Fibroblast of lung (primary cell): ENCODE data around the gene DNAL4. TPM values are rescaled to one million over a fixed set of nuclear protein-coding genes. Genes with fewer than 3 reads are reported as not detected.

Experiments
- DNase-seq, 2 donors: peaks; one replicate each; pipeline versions ENCODE4 v3.0.0 to v3.0.0-alpha.2; 2010; ENCODE audit warnings: low read depth in 2 of 2
- H2AFZ ChIP-seq: 2 replicates; pipeline ENCODE4 v1.5.1; 2012; ENCODE audit warnings: low read length, control low read depth, inconsistent platforms
- H3K27ac ChIP-seq: 2 replicates; pipeline ENCODE4 v1.5.1; 2011; ENCODE audit warnings: low read length, control low read depth; ENCODE audit not compliant: insufficient read depth
- H3K27me3 ChIP-seq: 2 replicates; pipeline ENCODE4 v1.5.1; 2011; ENCODE audit warnings: mild to moderate bottlenecking, low read length; ENCODE audit not compliant: control insufficient read depth, insufficient read depth
- H3K36me3 ChIP-seq: 2 replicates; pipeline ENCODE4 v1.5.1; 2011; ENCODE audit warnings: low read length; ENCODE audit not compliant: control insufficient read depth, insufficient read depth
- H3K4me1 ChIP-seq: 2 replicates; pipeline ENCODE4 v1.5.1; 2011; ENCODE audit warnings: low read length; ENCODE audit not compliant: control insufficient read depth, insufficient read depth; ENCODE audit errors: extremely low read depth
- H3K4me2 ChIP-seq: 2 replicates; pipeline ENCODE4 v1.5.1; 2011; ENCODE audit warnings: low read length, control low read depth; ENCODE audit not compliant: insufficient read depth; ENCODE audit errors: extremely low read depth
- H3K4me3 ChIP-seq, 4 experiments: fragments of 200-600 bp in 1 of 4; sonication (generic) in 1 of 4; replicated peaks in 1 of 4; 2 replicates each; pipeline ENCODE4 v1.5.1; 2011 to 2016; ENCODE audit warnings: low read length in 4 of 4, low read depth in 3 of 4, mild to moderate bottlenecking in 3 of 4, control low read depth in 2 of 4, inconsistent platforms in 1 of 4, mixed read lengths in 1 of 4; ENCODE audit not compliant: insufficient read depth in 1 of 4; ENCODE audit errors: control extremely low read depth in 1 of 4
- H3K79me2 ChIP-seq: 2 replicates; pipeline ENCODE4 v1.5.1; 2012; ENCODE audit warnings: mild to moderate bottlenecking, low read length, inconsistent platforms; ENCODE audit not compliant: control insufficient read depth, insufficient read depth
- H3K9ac ChIP-seq: 2 replicates; pipeline ENCODE4 v1.5.1; 2011; ENCODE audit warnings: mild to moderate bottlenecking, low read length, control low read depth; ENCODE audit not compliant: insufficient read depth
- H3K9me3 ChIP-seq: 2 replicates; pipeline ENCODE4 v1.5.1; 2012; ENCODE audit warnings: low read depth, low read length; ENCODE audit not compliant: control insufficient read depth, insufficient read depth
- H4K20me1 ChIP-seq: 2 replicates; pipeline ENCODE4 v1.5.1; 2011; ENCODE audit warnings: low read length; ENCODE audit not compliant: control insufficient read depth, insufficient read depth; ENCODE audit errors: extremely low read depth
- CTCF ChIP-seq, 2 donors: IDR thresholded peaks in 1 of 2; conservative IDR thresholded peaks in 1 of 2; 1 replicate in 1 of 2; 2 replicates in 1 of 2; pipeline ENCODE4 v1.5.1; 2011 to 2012; ENCODE audit warnings: low read length in 2 of 2, control low read depth in 1 of 2, inconsistent platforms in 1 of 2, low read depth in 1 of 2, mild to moderate bottlenecking in 1 of 2
- EZH2 ChIP-seq: IDR thresholded peaks from 2 replicates; pipeline ENCODE4 v1.5.1; 2012; ENCODE audit warnings: low read length, control low read depth, mild to moderate bottlenecking; ENCODE audit errors: missing control alignments
- polyA plus RNA-seq, 2 donors: library from polyadenylated mRNA; depleted of rRNA in 1 of 2; stranded (reverse) in 1 of 2; unstranded in 1 of 2; fragments of >200 nt; gene quantifications; 2 replicates each; pipeline ENCODE4 v1.2.1, GENCODE V29; 2011 to 2012; ENCODE audit warnings: missing spikeins in 1 of 2
- total RNA-seq: library from RNA; depleted of rRNA; stranded (reverse); fragments of >200 nt; gene quantifications from 2 replicates; pipeline ENCODE4 v1.2.1, GENCODE V29; 2014

Gene DNAL4
- total and polyA plus RNA-seq, 2 donors (not counting 1 experiment from before 2014, with no cell fraction given) = 13.3 to 25.1 TPM

GRCh38 chr22:38772623-38772873 lies 21.4 kb downstream of the DNAL4 start:
- Histone ChIP-seq H3K4me3 (no peak overlapping the region), H3K4me2 (no peak overlapping the region), H3K4me1 (no peaks in the 10 kb centered on the region), H3K27me3 (no peaks in the 10 kb centered on the region), H3K36me3 (no peaks in the 10 kb centered on the region), H3K79me2 (no peaks in the 10 kb centered on the region), H2AFZ (no peak overlapping the region), H3K9me3 (no peaks in the 10 kb centered on the region), H3K27ac (no peak overlapping the region), H4K20me1 (no peaks in the 10 kb centered on the region), H3K9ac (no peak overlapping the region)
- TF ChIP-seq EZH2 = no peak
- TF ChIP-seq CTCF (conservative IDR thresholded peaks at IDR 0.05 in 1 of 2, IDR thresholded peaks at IDR 0.05 in 1 of 2; ENCODE audit: low read depth in 1 of 2, low read length in 2 of 2) = no peak
- DNase-seq = no peak

GRCh38 chr22:38770257-38770949 lies 23.5 kb downstream of the DNAL4 start:
- Histone ChIP-seq H3K4me3 (no peak overlapping the region), H2AFZ (no peak overlapping the region), H3K4me1 (no peaks in the 10 kb centered on the region), H3K4me2 (no peak overlapping the region), H4K20me1 (no peaks in the 10 kb centered on the region), H3K9me3 (no peaks in the 10 kb centered on the region), H3K79me2 (no peaks in the 10 kb centered on the region), H3K27ac (no peak overlapping the region), H3K36me3 (no peaks in the 10 kb centered on the region), H3K27me3 (no peaks in the 10 kb centered on the region), H3K9ac (no peak overlapping the region)
- TF ChIP-seq CTCF (conservative IDR thresholded peaks at IDR 0.05 in 1 of 2, IDR thresholded peaks at IDR 0.05 in 1 of 2; ENCODE audit: low read depth in 1 of 2, low read length in 2 of 2) (no peak), EZH2 (no peak)
- no peak for DNase-seq

GRCh38 chr22:38768036-38768435 lies 25.9 kb downstream of the DNAL4 start:
- Histone ChIP-seq H3K4me3 (no peak overlapping the region), H4K20me1 (no peaks in the 10 kb centered on the region), H3K9ac (no peak overlapping the region), H3K36me3 (no peaks in the 10 kb centered on the region), H3K27me3 (no peaks in the 10 kb centered on the region), H3K79me2 (no peaks in the 10 kb centered on the region), H2AFZ (no peak overlapping the region), H3K4me2 (no peak overlapping the region), H3K27ac (no peak overlapping the region), H3K9me3 (no peaks in the 10 kb centered on the region), H3K4me1 (peaks cover 2% of the 10 kb centered on the region)
- DNase-seq = no peak
- TF ChIP-seq EZH2 (no peak), CTCF (conservative IDR thresholded peaks at IDR 0.05 in 1 of 2, IDR thresholded peaks at IDR 0.05 in 1 of 2; ENCODE audit: low read depth in 1 of 2, low read length in 2 of 2) (no peak)
